SK-N-SH treated with all-trans-retinoic acid at 6 μM for 48 hours (cell line): ENCODE results near the gene ACKR2.

Source experiments
- ATAC-seq: fragments of 200-7000 bp; cut with Tn5 transposase; 3 replicates; pipeline ENCODE4 v1.9.1; 2020; ENCODE audit warnings: mild to moderate bottlenecking, moderate library complexity
- ARNTL ChIP-seq: fragments of 450-650 bp; formaldehyde crosslinking; IDR thresholded peaks from 2 replicates; pipeline ENCODE4 v1.5.0; 2020; ENCODE audit warnings: low read depth, mild to moderate bottlenecking, moderate library complexity, borderline replicate concordance
- BACH2 ChIP-seq: fragments of 250-450 bp; sonication (Bioruptor Pico); IDR thresholded peaks from 2 replicates; pipeline ENCODE4 v1.9.0; 2021; ENCODE audit warnings: mild to moderate bottlenecking, borderline replicate concordance
- CSDC2 ChIP-seq: fragments of 250-450 bp; sonication (Bioruptor Pico); IDR thresholded peaks from 2 replicates; pipeline ENCODE4 v1.5.0; 2020; ENCODE audit warnings: mild to moderate bottlenecking, moderate library complexity
- ESRRG ChIP-seq: fragments of 250-450 bp; sonication (Bioruptor Pico); IDR thresholded peaks from 2 replicates; pipeline ENCODE4 v1.6.1; 2021; ENCODE audit warnings: mild to moderate bottlenecking
- GLIS3 ChIP-seq: fragments of 250-450 bp; sonication (Bioruptor Pico); IDR thresholded peaks from 2 replicates; pipeline ENCODE4 v1.5.0; 2020; ENCODE audit warnings: mild to moderate bottlenecking, moderate library complexity
- ISL1 ChIP-seq: fragments of 250-450 bp; sonication (Bioruptor Pico); IDR thresholded peaks from 2 replicates; pipeline ENCODE4 v2.1.2; 2022; ENCODE audit warnings: mild to moderate bottlenecking, moderate library complexity
- PPARA ChIP-seq: fragments of 250-450 bp; sonication (Bioruptor Pico); IDR thresholded peaks from 2 replicates; pipeline ENCODE4 v1.5.0; 2020; ENCODE audit warnings: mild to moderate bottlenecking, borderline replicate concordance
- RARB ChIP-seq: fragments of 250-450 bp; sonication (Bioruptor Pico); IDR thresholded peaks from 2 replicates; pipeline ENCODE4 v1.8.0; 2021; ENCODE audit warnings: mild to moderate bottlenecking, moderate library complexity
- SNAI2 ChIP-seq: fragments of 250-450 bp; sonication (Bioruptor Pico); IDR thresholded peaks from 2 replicates; pipeline ENCODE4 v1.5.0; 2020; ENCODE audit warnings: mild to moderate bottlenecking, moderate library complexity
- TCF4 ChIP-seq: fragments of 250-450 bp; sonication (Bioruptor Pico); IDR thresholded peaks from 2 replicates; pipeline ENCODE4 v1.8.0; 2021; ENCODE audit warnings: mild to moderate bottlenecking, moderate library complexity, borderline replicate concordance
- TOX ChIP-seq: fragments of 250-450 bp; sonication (Bioruptor Pico); IDR thresholded peaks from 2 replicates; pipeline ENCODE4 v1.8.0; 2021; ENCODE audit warnings: mild to moderate bottlenecking, moderate library complexity, borderline replicate concordance
- ZC3H10 ChIP-seq: fragments of 250-450 bp; sonication (Bioruptor Pico); IDR thresholded peaks from 2 replicates; pipeline ENCODE4 v1.5.1; 2021; ENCODE audit warnings: mild to moderate bottlenecking, moderate library complexity
- ZFP3 ChIP-seq: fragments of 250-450 bp; sonication (Bioruptor Pico); IDR thresholded peaks from 2 replicates; pipeline ENCODE4 v1.5.0; 2020; ENCODE audit warnings: mild to moderate bottlenecking, moderate library complexity
- ZNF565 ChIP-seq: fragments of 450-650 bp; formaldehyde crosslinking; conservative IDR thresholded peaks from 2 replicates; pipeline ENCODE4 v1.5.0; 2020; ENCODE audit warnings: low read depth, mild to moderate bottlenecking, moderate library complexity
- TF ChIP-seq, protein P1 (sequence below): fragments of 250-450 bp; sonication (Bioruptor Pico); IDR thresholded peaks from 2 replicates; pipeline ENCODE4 v1.8.0; 2020; ENCODE audit warnings: mild to moderate bottlenecking, moderate library complexity, borderline replicate concordance
- TF ChIP-seq, protein P2 (sequence below): fragments of 250-450 bp; sonication (Bioruptor Pico); IDR thresholded peaks from 2 replicates; pipeline ENCODE4 v1.8.0; 2021; ENCODE audit warnings: low read depth, mild to moderate bottlenecking, moderate library complexity, borderline replicate concordance
- TF ChIP-seq, protein P3 (sequence below): fragments of 250-450 bp; sonication (Bioruptor Pico); IDR thresholded peaks from 2 replicates; pipeline ENCODE4 v1.5.1; 2021; ENCODE audit warnings: mild to moderate bottlenecking, moderate library complexity

The ACKR2 gene

DNA sequence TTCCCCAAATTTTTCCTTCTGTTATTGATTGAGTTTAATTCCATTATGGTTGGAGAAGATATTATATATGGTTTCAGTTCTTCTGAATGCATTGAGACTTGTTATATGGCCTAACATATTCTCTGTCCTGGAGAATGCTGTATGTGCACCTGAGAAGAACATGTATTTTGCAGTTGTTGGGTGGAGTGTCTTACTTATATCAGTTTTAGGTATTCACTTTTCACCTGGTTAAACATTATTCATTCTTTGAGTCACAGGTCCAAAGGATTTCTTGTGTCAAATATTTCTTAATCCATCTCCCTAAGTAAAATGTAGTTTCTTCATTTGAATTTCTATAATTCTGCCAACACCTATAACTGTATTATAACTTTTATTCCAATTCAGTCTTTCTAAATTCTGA is 17.8 kb downstream of the ACKR2 start:
- ATAC-seq = no peak
- TF ChIP-seq TOX (no peak), TCF4 (CRISPR knock-in tag) (no peak), RARB (CRISPR knock-in tag) (no peak)

DNA sequence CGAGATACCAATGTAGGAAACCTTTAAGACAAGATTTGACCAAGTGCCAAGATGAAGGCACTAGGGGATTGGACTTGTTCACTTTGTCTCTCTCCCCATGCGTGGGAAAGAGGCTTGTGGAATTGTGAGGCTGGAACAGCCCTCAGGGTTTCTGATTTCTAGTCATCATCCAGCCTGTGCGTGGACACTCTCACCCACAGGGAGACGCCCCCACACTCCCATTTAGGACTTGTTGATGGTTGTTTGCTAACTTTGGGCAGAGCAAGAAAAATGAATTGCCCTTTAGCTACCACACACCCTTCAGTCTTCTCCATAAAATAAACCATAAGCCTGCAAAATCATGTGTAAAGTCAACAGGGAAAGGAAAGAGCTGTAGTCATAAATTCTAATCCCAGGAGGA is 18.4 kb downstream of the ACKR2 start:
- no peak for TF ChIP-seq TCF4 (CRISPR knock-in tag)
- no peak for ATAC-seq

DNA sequence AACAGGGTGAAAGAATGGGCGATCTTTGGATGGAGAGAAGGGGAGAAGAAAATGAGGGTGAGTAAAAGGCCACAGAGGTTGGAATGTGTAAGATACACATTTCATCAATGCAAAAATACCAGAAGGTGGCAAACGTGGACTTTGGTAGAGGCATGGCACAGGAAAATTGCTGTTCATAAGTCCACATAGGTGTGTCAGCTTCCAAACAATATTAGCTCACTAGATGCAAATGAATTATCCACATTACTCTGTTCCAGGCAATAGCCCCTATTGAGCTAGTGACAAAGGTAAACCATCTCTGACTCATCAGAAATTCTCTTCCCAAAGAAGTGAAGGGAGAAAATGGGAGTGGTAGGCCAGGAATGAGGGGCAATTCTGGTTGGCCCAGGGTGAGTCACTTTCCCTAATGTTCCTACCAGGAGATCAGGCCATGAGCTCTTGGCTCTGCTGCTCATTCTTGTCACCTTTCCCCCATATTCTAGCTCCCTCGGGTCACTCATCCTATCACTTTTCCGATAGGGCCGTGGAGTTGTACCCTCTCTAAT is 19.9 kb downstream of the ACKR2 start:
- TF ChIP-seq, protein P1, sequence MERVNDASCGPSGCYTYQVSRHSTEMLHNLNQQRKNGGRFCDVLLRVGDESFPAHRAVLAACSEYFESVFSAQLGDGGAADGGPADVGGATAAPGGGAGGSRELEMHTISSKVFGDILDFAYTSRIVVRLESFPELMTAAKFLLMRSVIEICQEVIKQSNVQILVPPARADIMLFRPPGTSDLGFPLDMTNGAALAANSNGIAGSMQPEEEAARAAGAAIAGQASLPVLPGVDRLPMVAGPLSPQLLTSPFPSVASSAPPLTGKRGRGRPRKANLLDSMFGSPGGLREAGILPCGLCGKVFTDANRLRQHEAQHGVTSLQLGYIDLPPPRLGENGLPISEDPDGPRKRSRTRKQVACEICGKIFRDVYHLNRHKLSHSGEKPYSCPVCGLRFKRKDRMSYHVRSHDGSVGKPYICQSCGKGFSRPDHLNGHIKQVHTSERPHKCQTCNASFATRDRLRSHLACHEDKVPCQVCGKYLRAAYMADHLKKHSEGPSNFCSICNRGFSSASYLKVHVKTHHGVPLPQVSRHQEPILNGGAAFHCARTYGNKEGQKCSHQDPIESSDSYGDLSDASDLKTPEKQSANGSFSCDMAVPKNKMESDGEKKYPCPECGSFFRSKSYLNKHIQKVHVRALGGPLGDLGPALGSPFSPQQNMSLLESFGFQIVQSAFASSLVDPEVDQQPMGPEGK = no peak
- no peak for TF ChIP-seq GLIS3 (CRISPR knock-in tag)
- TF ChIP-seq ARNTL (CRISPR knock-in tag) = no peak
- TF ChIP-seq, protein P2, sequence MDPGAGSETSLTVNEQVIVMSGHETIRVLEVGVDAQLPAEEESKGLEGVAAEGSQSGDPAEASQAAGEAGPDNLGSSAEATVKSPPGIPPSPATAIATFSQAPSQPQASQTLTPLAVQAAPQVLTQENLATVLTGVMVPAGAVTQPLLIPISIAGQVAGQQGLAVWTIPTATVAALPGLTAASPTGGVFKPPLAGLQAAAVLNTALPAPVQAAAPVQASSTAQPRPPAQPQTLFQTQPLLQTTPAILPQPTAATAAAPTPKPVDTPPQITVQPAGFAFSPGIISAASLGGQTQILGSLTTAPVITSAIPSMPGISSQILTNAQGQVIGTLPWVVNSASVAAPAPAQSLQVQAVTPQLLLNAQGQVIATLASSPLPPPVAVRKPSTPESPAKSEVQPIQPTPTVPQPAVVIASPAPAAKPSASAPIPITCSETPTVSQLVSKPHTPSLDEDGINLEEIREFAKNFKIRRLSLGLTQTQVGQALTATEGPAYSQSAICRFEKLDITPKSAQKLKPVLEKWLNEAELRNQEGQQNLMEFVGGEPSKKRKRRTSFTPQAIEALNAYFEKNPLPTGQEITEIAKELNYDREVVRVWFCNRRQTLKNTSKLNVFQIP = no peak
- ATAC-seq = no peak

DNA sequence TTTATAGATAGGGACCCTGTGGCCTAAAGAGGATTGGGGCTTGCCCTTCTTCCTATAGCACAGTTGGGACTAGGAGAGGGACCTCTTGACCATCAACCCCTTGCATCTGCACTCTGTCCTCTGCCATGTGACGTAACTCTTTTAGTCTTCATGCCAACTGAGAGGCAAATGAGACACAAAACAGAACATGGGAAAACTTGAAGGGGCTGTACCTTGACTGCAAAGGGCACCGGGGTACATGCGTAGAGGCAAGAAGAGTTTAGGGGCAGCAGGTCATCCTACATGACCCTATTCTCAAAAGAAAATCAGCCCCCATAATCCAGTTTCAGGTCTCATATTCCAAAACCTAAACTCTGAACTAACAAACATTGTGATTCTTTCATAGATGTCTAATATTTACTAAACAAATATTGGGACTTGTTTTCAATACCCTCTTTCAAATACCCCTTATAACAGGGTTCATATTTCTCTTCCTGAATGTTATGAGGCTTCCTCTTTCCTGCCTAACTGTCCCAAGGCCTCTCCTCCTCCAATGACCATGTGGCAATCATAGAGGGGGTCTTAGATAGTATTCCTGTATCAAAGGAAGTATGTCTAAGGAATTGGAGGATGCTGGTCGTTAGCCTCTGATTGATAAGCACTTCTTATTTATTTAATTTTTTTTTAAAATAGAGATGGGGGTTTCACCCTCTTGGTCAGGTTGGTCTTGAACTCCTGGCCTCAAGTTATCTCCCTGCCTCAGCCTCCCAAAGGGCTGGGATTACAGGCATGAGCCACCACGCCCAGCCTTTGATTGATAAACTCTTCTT is 20.6 kb downstream of the ACKR2 start:
- no peak for ATAC-seq
- TF ChIP-seq BACH2 = no peak
- TF ChIP-seq ZC3H10 (CRISPR knock-in tag) = no peak
- no peak for TF ChIP-seq PPARA (CRISPR knock-in tag)
- TF ChIP-seq RARB (CRISPR knock-in tag) = no peak
- no peak for TF ChIP-seq SNAI2 (CRISPR knock-in tag)
- TF ChIP-seq ARNTL (CRISPR knock-in tag) = no peak
- no peak for TF ChIP-seq TOX
- TF ChIP-seq, protein P3, sequence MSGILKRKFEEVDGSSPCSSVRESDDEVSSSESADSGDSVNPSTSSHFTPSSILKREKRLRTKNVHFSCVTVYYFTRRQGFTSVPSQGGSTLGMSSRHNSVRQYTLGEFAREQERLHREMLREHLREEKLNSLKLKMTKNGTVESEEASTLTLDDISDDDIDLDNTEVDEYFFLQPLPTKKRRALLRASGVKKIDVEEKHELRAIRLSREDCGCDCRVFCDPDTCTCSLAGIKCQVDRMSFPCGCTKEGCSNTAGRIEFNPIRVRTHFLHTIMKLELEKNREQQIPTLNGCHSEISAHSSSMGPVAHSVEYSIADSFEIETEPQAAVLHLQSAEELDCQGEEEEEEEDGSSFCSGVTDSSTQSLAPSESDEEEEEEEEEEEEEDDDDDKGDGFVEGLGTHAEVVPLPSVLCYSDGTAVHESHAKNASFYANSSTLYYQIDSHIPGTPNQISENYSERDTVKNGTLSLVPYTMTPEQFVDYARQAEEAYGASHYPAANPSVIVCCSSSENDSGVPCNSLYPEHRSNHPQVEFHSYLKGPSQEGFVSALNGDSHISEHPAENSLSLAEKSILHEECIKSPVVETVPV (CRISPR knock-in tag) = no peak
- TF ChIP-seq GLIS3 (CRISPR knock-in tag) = no peak
- TF ChIP-seq ZFP3 (CRISPR knock-in tag) = no peak
- TF ChIP-seq, protein P2 = no peak
- no peak for TF ChIP-seq CSDC2 (CRISPR knock-in tag)
- no peak for TF ChIP-seq ESRRG
- TF ChIP-seq ISL1 = no peak
- TF ChIP-seq ZNF565 (CRISPR knock-in tag) = no peak
- TF ChIP-seq, protein P1 = no peak
- no peak for TF ChIP-seq TCF4 (CRISPR knock-in tag)
